ENCODE measurements around the gene ERO1B.

ERO1B gene

DNA sequence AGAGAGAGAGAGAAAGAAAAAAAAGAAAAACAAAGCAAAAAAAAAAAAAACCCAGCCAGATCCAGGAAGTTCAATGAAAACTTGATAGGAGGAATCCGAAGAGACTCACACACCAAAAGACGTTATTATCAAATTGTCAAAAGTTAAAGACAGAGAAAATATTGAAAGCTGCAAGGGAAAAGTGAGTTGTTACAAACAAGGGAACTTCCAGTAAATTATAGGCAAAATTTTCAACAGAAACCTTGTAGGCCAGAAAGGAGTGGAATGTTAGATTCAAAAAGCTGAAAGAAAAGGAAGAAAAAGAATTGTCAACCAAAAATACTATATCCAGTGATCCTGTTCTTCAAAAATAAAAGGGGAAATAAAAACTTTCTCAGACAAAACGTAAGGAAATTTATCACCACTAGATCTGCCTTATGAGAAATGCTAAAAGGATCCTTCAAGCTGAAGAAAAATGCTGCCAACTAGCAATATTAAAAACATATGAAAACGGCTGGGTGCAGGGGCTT lies 23.6 kb downstream of the ERO1B start:
- Histone ChIP-seq H4K8ac (ENCODE audit: low read depth, low read length) (no peak overlapping the region), H3K36me3 (ENCODE audit: control insufficient read depth in 1 of 2, insufficient read depth in 2 of 2, low read length in 2 of 2) (no peaks in the 10 kb centered on the region), H2BK120ac (ENCODE audit: insufficient read depth, low read length, poor library complexity) (no peak overlapping the region), H3K9ac (ENCODE audit: low read length) (no peak overlapping the region), H3K23ac (ENCODE audit: low read length) (no peak overlapping the region), H2AK5ac (ENCODE audit: low read length) (no peak overlapping the region), H3K4me1 (ENCODE audit: control insufficient read depth in 1 of 2, insufficient read depth in 2 of 2, low read length in 2 of 2) (no peaks in the 10 kb centered on the region), H3K27me3 (ENCODE audit: insufficient read depth, low read length) (no peaks in the 10 kb centered on the region), H2AFZ (ENCODE audit: insufficient read depth, low read length, poor library complexity) (no peak overlapping the region), H4K91ac (ENCODE audit: low read depth, low read length) (no peak overlapping the region), H2BK5ac (ENCODE audit: low read depth, low read length, poor library complexity) (no peak overlapping the region), H3K79me1 (ENCODE audit: low read length) (no peaks in the 10 kb centered on the region), H3K4me2 (ENCODE audit: low read length) (no peak overlapping the region), H3K27ac (ENCODE audit: low read depth, low read length) (no peak overlapping the region), H2BK12ac (ENCODE audit: low read length) (no peak overlapping the region), H4K12ac (ENCODE audit: low read depth, low read length) (no peak overlapping the region), H3K79me2 (ENCODE audit: control insufficient read depth, insufficient read depth, low read length, poor library complexity) (no peaks in the 10 kb centered on the region), H3K14ac (ENCODE audit: low read length) (no peak overlapping the region), H3K18ac (ENCODE audit: low read length) (no peak overlapping the region), H3K4ac (ENCODE audit: low read depth, low read length) (no peak overlapping the region), H3K9me3 (ENCODE audit: insufficient read depth, low read depth, low read length) (no peaks in the 10 kb centered on the region), H3K4me3 (ENCODE audit: low read depth, low read length) (no peak overlapping the region)
- no peak for DNase-seq
- no CpG with 5 or more reads among the region's 4 CpGs for WGBS (ENCODE audit: extremely low coverage, insufficient coverage, insufficient read length)

DNA sequence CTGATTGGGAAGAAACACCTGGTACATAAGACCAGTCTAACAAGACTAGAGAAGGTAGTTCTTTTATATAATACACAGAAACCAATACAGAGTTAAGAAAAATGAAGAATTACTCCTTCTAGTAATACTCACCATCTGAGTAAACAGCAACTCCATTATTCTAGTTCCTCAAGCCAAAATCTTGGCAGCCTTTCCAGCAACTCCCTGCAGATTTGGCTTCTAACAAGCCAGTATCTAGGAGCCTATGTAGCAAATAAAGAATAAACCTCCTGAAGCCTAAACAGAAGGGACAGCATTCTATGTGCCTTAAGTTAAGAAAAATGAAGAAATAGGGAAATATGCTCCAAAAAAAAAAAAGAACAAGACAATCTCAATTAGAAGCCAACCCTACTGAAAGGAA lies 24.5 kb downstream of the ERO1B start:
- no peak overlapping the region for H4K91ac ChIP-seq (ENCODE audit: low read depth, low read length)

DNA sequence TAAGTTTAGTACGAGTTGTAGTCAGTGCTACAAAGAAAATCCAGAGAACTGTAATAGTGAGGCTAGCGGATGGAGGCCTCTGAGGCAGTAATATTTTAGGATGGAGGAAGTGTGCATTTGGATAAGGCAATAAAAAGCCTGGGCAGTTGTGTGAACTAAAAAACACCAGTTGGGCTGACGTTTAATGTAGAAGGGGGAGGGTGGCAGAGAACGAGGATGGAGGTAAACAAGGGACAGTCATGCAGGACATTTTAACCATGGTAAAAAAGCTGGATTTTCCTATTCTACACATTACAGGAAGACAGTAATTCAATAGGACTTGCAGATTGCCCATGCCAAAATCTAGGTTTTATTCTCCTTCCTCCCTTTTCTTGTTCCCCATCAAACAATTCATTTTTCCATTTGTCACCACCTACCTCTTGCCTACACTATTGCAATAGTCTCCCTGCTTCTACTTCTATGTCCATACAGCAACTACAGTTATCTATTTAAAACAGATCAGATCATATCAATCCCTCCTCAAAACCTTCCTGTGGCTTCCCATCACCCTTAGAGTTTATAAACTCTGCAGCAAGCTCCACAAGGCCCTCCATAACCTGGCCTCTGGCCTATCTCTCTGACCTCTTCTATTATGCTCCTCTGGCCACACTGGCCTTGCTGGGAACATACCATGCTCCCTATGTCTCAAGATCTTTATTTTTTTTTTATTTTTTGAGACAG lies 27.7 kb downstream of the ERO1B start:
- no peak overlapping the region for H2BK120ac ChIP-seq (ENCODE audit: insufficient read depth, low read length, poor library complexity)
- H2BK5ac ChIP-seq (ENCODE audit: low read depth, low read length, poor library complexity) = no peak overlapping the region
- no peaks in the 10 kb centered on the region for H3K36me3 ChIP-seq (ENCODE audit: control insufficient read depth in 1 of 2, insufficient read depth in 2 of 2, low read length in 2 of 2)
- no peaks in the 10 kb centered on the region for H3K79me1 ChIP-seq (ENCODE audit: low read length)
- no peak overlapping the region for H4K91ac ChIP-seq (ENCODE audit: low read depth, low read length)
- no peak for DNase-seq
- no CpG with 5 or more reads among the region's 4 CpGs for WGBS (ENCODE audit: extremely low coverage, insufficient coverage, insufficient read length)
- H3K4me2 ChIP-seq (ENCODE audit: low read length) = no peak overlapping the region
- no peak overlapping the region for H3K9ac ChIP-seq (ENCODE audit: low read length)
- H3K4me1 ChIP-seq (ENCODE audit: control insufficient read depth in 1 of 2, insufficient read depth in 2 of 2, low read length in 2 of 2) = no peaks in the 10 kb centered on the region
- no peaks in the 10 kb centered on the region for H3K9me3 ChIP-seq (ENCODE audit: insufficient read depth, low read depth, low read length)
- no peak overlapping the region for H3K27ac ChIP-seq (ENCODE audit: low read depth, low read length)
- H3K18ac ChIP-seq (ENCODE audit: low read length) = no peak overlapping the region
- H3K4me3 ChIP-seq (ENCODE audit: low read depth, low read length) = no peak overlapping the region
- no peak overlapping the region for H3K23ac ChIP-seq (ENCODE audit: low read length)
- no peaks in the 10 kb centered on the region for H3K79me2 ChIP-seq (ENCODE audit: control insufficient read depth, insufficient read depth, low read length, poor library complexity)
- H2AFZ ChIP-seq (ENCODE audit: insufficient read depth, low read length, poor library complexity) = no peak overlapping the region
- H2BK12ac ChIP-seq (ENCODE audit: low read length) = no peak overlapping the region
- no peak overlapping the region for H2AK5ac ChIP-seq (ENCODE audit: low read length)
- no peak overlapping the region for H4K12ac ChIP-seq (ENCODE audit: low read depth, low read length)
- no peak overlapping the region for H3K14ac ChIP-seq (ENCODE audit: low read length)
- no peak overlapping the region for H3K4ac ChIP-seq (ENCODE audit: low read depth, low read length)
- H4K8ac ChIP-seq (ENCODE audit: low read depth, low read length) = no peak overlapping the region
- H3K27me3 ChIP-seq (ENCODE audit: insufficient read depth, low read length) = no peaks in the 10 kb centered on the region

More for the DNA sequence above, 24.5 kb downstream of the ERO1B start:
- no peak overlapping the region for H3K4me3 ChIP-seq (ENCODE audit: low read depth, low read length)
- no peak overlapping the region for H3K27ac ChIP-seq (ENCODE audit: low read depth, low read length)
- DNase-seq = no peak
- no peak overlapping the region for H4K12ac ChIP-seq (ENCODE audit: low read depth, low read length)
- no peak overlapping the region for H3K18ac ChIP-seq (ENCODE audit: low read length)
- H3K4ac ChIP-seq (ENCODE audit: low read depth, low read length) = no peak overlapping the region
- H3K4me2 ChIP-seq (ENCODE audit: low read length) = no peak overlapping the region
- no peaks in the 10 kb centered on the region for H3K36me3 ChIP-seq (ENCODE audit: control insufficient read depth in 1 of 2, insufficient read depth in 2 of 2, low read length in 2 of 2)
- H3K14ac ChIP-seq (ENCODE audit: low read length) = no peak overlapping the region
- no peaks in the 10 kb centered on the region for H3K27me3 ChIP-seq (ENCODE audit: insufficient read depth, low read length)
- H3K79me2 ChIP-seq (ENCODE audit: control insufficient read depth, insufficient read depth, low read length, poor library complexity) = no peaks in the 10 kb centered on the region
- H2BK5ac ChIP-seq (ENCODE audit: low read depth, low read length, poor library complexity) = no peak overlapping the region
- no peaks in the 10 kb centered on the region for H3K4me1 ChIP-seq (ENCODE audit: control insufficient read depth in 1 of 2, insufficient read depth in 2 of 2, low read length in 2 of 2)
- no peak overlapping the region for H4K8ac ChIP-seq (ENCODE audit: low read depth, low read length)
- H3K9me3 ChIP-seq (ENCODE audit: insufficient read depth, low read depth, low read length) = no peaks in the 10 kb centered on the region
- H2AK5ac ChIP-seq (ENCODE audit: low read length) = no peak overlapping the region
- no peak overlapping the region for H3K23ac ChIP-seq (ENCODE audit: low read length)
- H3K79me1 ChIP-seq (ENCODE audit: low read length) = no peaks in the 10 kb centered on the region
- no peak overlapping the region for H2BK120ac ChIP-seq (ENCODE audit: insufficient read depth, low read length, poor library complexity)
- no peak overlapping the region for H3K9ac ChIP-seq (ENCODE audit: low read length)
- H2AFZ ChIP-seq (ENCODE audit: insufficient read depth, low read length, poor library complexity) = no peak overlapping the region
- H2BK12ac ChIP-seq (ENCODE audit: low read length) = no peak overlapping the region

DNA sequence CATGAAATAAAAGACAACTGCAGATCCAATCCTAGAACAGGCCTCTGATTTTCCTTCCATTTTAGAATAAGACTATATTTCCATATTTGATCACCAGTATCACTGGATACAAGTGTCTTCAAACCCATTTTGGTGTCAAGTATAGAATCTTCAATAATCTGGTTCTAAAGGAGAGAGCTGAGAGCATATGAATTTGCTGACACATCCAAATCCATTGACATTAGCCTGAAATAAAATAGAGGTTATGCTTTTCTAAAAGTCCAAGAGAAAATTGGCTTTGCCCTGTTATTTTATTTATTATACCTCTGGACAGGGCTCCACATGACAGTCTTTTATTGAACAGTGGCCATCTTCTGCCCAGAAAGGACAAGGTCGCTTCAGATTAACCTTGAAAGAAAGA lies 28.6 kb downstream of the ERO1B start:
- Histone ChIP-seq H4K8ac (ENCODE audit: low read depth, low read length) (no peak overlapping the region), H3K79me1 (ENCODE audit: low read length) (no peaks in the 10 kb centered on the region), H2BK12ac (ENCODE audit: low read length) (no peak overlapping the region), H3K23ac (ENCODE audit: low read length) (no peak overlapping the region), H4K91ac (ENCODE audit: low read depth, low read length) (no peak overlapping the region), H2BK5ac (ENCODE audit: low read depth, low read length, poor library complexity) (no peak overlapping the region), H3K9me3 (ENCODE audit: insufficient read depth, low read depth, low read length) (no peaks in the 10 kb centered on the region), H2AK5ac (ENCODE audit: low read length) (no peak overlapping the region), H2BK120ac (ENCODE audit: insufficient read depth, low read length, poor library complexity) (no peak overlapping the region), H4K12ac (ENCODE audit: low read depth, low read length) (no peak overlapping the region), H3K14ac (ENCODE audit: low read length) (no peak overlapping the region), H3K36me3 (ENCODE audit: control insufficient read depth in 1 of 2, insufficient read depth in 2 of 2, low read length in 2 of 2) (no peaks in the 10 kb centered on the region), H3K4me2 (ENCODE audit: low read length) (no peak overlapping the region), H3K79me2 (ENCODE audit: control insufficient read depth, insufficient read depth, low read length, poor library complexity) (no peaks in the 10 kb centered on the region), H3K27ac (ENCODE audit: low read depth, low read length) (no peak overlapping the region), H3K4me1 (ENCODE audit: control insufficient read depth in 1 of 2, insufficient read depth in 2 of 2, low read length in 2 of 2) (no peaks in the 10 kb centered on the region), H3K4me3 (ENCODE audit: low read depth, low read length) (no peak overlapping the region), H3K27me3 (ENCODE audit: insufficient read depth, low read length) (no peaks in the 10 kb centered on the region), H3K4ac (ENCODE audit: low read depth, low read length) (no peak overlapping the region), H3K18ac (ENCODE audit: low read length) (no peak overlapping the region), H3K9ac (ENCODE audit: low read length) (no peak overlapping the region), H2AFZ (ENCODE audit: insufficient read depth, low read length, poor library complexity) (no peak overlapping the region)
- WGBS (ENCODE audit: extremely low coverage, insufficient coverage, insufficient read length) = no CpG with 5 or more reads among the region's 1 CpG
- DNase-seq = no peak

All from trophoblast cell (in vitro differentiated cells and primary cell).